Small intestine (tissue), 7 donors: Measurements from ENCODE around the gene PTPN9. TPM values are rescaled to one million over a fixed set of nuclear protein-coding genes. Genes with fewer than 3 reads are reported as not detected.

Source experiments
- DNase-seq, 2 donors: peaks; one replicate each; pipeline versions ENCODE4 v3.0.0 to v3.0.0-alpha.2; 2013
- FAIRE-seq: peaks from 2 replicates; lab custom pipeline; 2012; peaks lifted over from hg19 to GRCh38; lab: Jason Lieb, UNC
- H3K27ac ChIP-seq, 3 donors: one replicate each; pipeline ENCODE4 v1.5.1; 2013; ENCODE audit warnings: low read length in 2 of 3, mild to moderate bottlenecking in 2 of 3, control low read depth in 1 of 3, inconsistent platforms in 1 of 3, low read depth in 1 of 3, moderate library complexity in 1 of 3
- H3K27me3 ChIP-seq, 3 donors: one replicate each; pipeline ENCODE4 v1.6.1; 2013; ENCODE audit warnings: low read length in 3 of 3, inconsistent platforms in 1 of 3; ENCODE audit not compliant: control insufficient read depth in 3 of 3, insufficient read depth in 3 of 3
- H3K36me3 ChIP-seq, 3 donors: one replicate each; pipeline ENCODE4 v1.6.1; 2013; ENCODE audit warnings: low read length in 3 of 3, inconsistent platforms in 1 of 3, low read depth in 1 of 3, mild to moderate bottlenecking in 1 of 3, moderate library complexity in 1 of 3; ENCODE audit not compliant: control insufficient read depth in 3 of 3, insufficient read depth in 2 of 3
- H3K4me1 ChIP-seq, 3 donors: one replicate each; pipeline ENCODE4 v1.6.1; 2013; ENCODE audit warnings: low read length in 2 of 3, inconsistent platforms in 1 of 3, low read depth in 1 of 3, mild to moderate bottlenecking in 1 of 3, moderate library complexity in 1 of 3; ENCODE audit not compliant: control insufficient read depth in 3 of 3, insufficient read depth in 2 of 3
- H3K4me3 ChIP-seq, 3 donors: one replicate each; pipeline ENCODE4 v1.5.1; 2013; ENCODE audit warnings: low read length in 3 of 3, control low read depth in 1 of 3, inconsistent platforms in 1 of 3, low read depth in 1 of 3, mild to moderate bottlenecking in 1 of 3, moderate library complexity in 1 of 3
- H3K9me3 ChIP-seq, 2 donors: one replicate each; pipeline ENCODE4 v1.6.1; 2013; ENCODE audit warnings: low read depth in 1 of 2, low read length in 1 of 2; ENCODE audit not compliant: control insufficient read depth in 2 of 2, insufficient read depth in 1 of 2
- WGBS, 3 donors: extraction: QIAGEN DNeasy Blood & Tissue Kit; methylation state at CpG; one replicate each; pipeline ENCODE4 v1.1.7; 2013; 5-methylcytosine and 5-hydroxymethylcytosine counted together
- polyA plus RNA-seq, 4 donors: library from polyadenylated mRNA; stranded (reverse) in 3 of 4; unstranded in 1 of 4; fragments of 200-250 nt in 3 of 4; fragments of 120-200 nt in 1 of 4; gene quantifications; one replicate each; pipeline versions ENCODE4 v1.2.1 to v1.2.3, GENCODE V29; 2013
- donor health status: healthy with polysubstance abuse.
- donor health status: control.
- donor health status: control.
- donor health status: Bipolar disorder and iron deficiency.
- donor health status: healthy.

Gene PTPN9
- polyA plus RNA-seq, 4 donors: 19.7 to 40.2 (median 20.6) TPM

GRCh38 chr15:75453703-75454470 is 125.2 kb downstream of the PTPN9 start:
- H3K36me3 ChIP-seq: no peaks in the 10 kb centered on the region
- H3K27me3 ChIP-seq: no peaks in the 10 kb centered on the region
- 0% methylated on average over 39 to 57 of the region's 57 CpGs for WGBS, 3 donors
- H3K27ac ChIP-seq: peak overlapping the region; percentile 84 to 97 (median 96)
- FAIRE-seq (peak; percentile 85), DNase-seq (peak; percentile 100)
- H3K4me1 ChIP-seq: peaks cover 0 to 24% (median 3%) of the 10 kb centered on the region in 3 donors
- H3K9me3 ChIP-seq: no peaks in the 10 kb centered on the region
- peak overlapping the region; percentile 78 to 93 (median 87) for H3K4me3 ChIP-seq

- Histone ChIP-seq H3K27ac (peak overlapping the region; percentile 84 to 97 (median 95)), H3K36me3 (no peaks in the 10 kb centered on the region), H3K9me3 (no peaks in the 10 kb centered on the region), H3K4me3 (peak overlapping the region; percentile 37 to 67 (median 43)), H3K4me1 (peaks cover 0 to 20% (median 3%) of the 10 kb centered on the region in 3 donors), H3K27me3 (no peaks in the 10 kb centered on the region)
- FAIRE-seq (no peak), DNase-seq (peak; percentile 39 to 71)
- 0 to 1% (median 1%) methylated on average over 37 to 38 of the region's 38 CpGs for WGBS, 3 donors
Observed at GRCh38 chr15:75452865-75453702, 126.0 kb downstream of the PTPN9 start.

GRCh38 chr15:75452364-75452864 is 126.7 kb downstream of the PTPN9 start:
- DNase-seq (peak; percentile 91 to 92), FAIRE-seq (no peak)
- 0 to 1% (median 1%) methylated on average over 16 of the region's 16 CpGs for WGBS, 3 donors
- Histone ChIP-seq H3K4me1 (peaks cover 0 to 19% (median 3%) of the 10 kb centered on the region in 3 donors), H3K9me3 (no peaks in the 10 kb centered on the region), H3K27me3 (no peaks in the 10 kb centered on the region), H3K27ac (peak overlapping the region; percentile 84 to 97 (median 95)), H3K36me3 (peaks cover 0 to 3% (median 0%) of the 10 kb centered on the region in 3 donors), H3K4me3 (peak overlapping the region in 2 of 3 donors; percentile 43 to 67)

GRCh38 chr15:75451674-75452363 is 127.3 kb downstream of the PTPN9 start, which contains the start of gene SIN3A:
TSS of gene SIN3A (minus strand) at chr15:75451690. CDS start at chr15:75430375, 21,315 bp downstream.
- 0 to 1% (median 0%) methylated on average over 32 to 39 of the region's 39 CpGs for WGBS, 3 donors
- no peaks in the 10 kb centered on the region for H3K9me3 ChIP-seq
- H3K4me3 ChIP-seq: peak within 1 kb of the TSS; percentile 92 to 95 (median 93)
- peaks cover 0 to 19% (median 3%) of the 10 kb centered on the region in 3 donors for H3K4me1 ChIP-seq
- peak within 1 kb of the TSS; percentile 95 to 100 (median 99) for H3K27ac ChIP-seq
- H3K27me3 ChIP-seq: no peaks in the 10 kb centered on the region
- H3K36me3 ChIP-seq: peaks cover 0 to 3% (median 0%) of the 10 kb centered on the region in 3 donors
- FAIRE-seq (peak; percentile 36), DNase-seq (peak; percentile 99 to 100)

- FAIRE-seq: no peak
- H3K27me3 ChIP-seq: no peaks in the 10 kb centered on the region
- peak overlapping the region; percentile 95 to 100 (median 99) for H3K27ac ChIP-seq
- peaks cover 0 to 13% (median 3%) of the 10 kb centered on the region in 3 donors for H3K4me1 ChIP-seq
- peaks cover 0 to 7% (median 0%) of the 10 kb centered on the region in 3 donors for H3K36me3 ChIP-seq
- DNase-seq: no peak
- 0% methylated on average over 18 to 45 of the region's 45 CpGs for WGBS, 3 donors
- H3K9me3 ChIP-seq: no peaks in the 10 kb centered on the region
- peak overlapping the region; percentile 92 to 95 (median 93) for H3K4me3 ChIP-seq
Observed at GRCh38 chr15:75451202-75451673, 127.9 kb downstream of the PTPN9 start.

- no peak for FAIRE-seq
- WGBS, 3 donors: 0% methylated on average over 32 to 62 of the region's 62 CpGs
- Histone ChIP-seq H3K4me3 (peak overlapping the region; percentile 43 to 93 (median 92)), H3K4me1 (peaks cover 0 to 11% (median 3%) of the 10 kb centered on the region in 3 donors), H3K36me3 (peaks cover 0 to 7% (median 0%) of the 10 kb centered on the region in 3 donors), H3K27ac (peak overlapping the region; percentile 24 to 95 (median 92)), H3K9me3 (no peaks in the 10 kb centered on the region), H3K27me3 (no peaks in the 10 kb centered on the region)
- peak; percentile 97 to 98 for DNase-seq
Observed at GRCh38 chr15:75450307-75451201, 128.6 kb downstream of the PTPN9 start.
